Immature natural killer cell (primary cell): ENCODE data around the gene APC. TPM values are rescaled to one million over a fixed set of nuclear protein-coding genes. Genes with fewer than 3 reads are reported as not detected.
"Not testable (repeated sequence)": the region's sequence is repeated elsewhere in the genome, so short reads cannot be mapped to it uniquely, and the experiment has no call there.

Experiments
- DNase-seq, 3 donors: peaks; one replicate each; pipeline ENCODE4 v3.0.0; 2022; ENCODE audit warnings: mixed read lengths in 1 of 3
- H3K27ac Mint-ChIP-seq, 6 donors: one replicate each; pipeline ENCODE4 v1.8.0; 2020; ENCODE audit warnings: mixed read lengths in 6 of 6, mild to moderate bottlenecking in 5 of 6, inconsistent platforms in 4 of 6, moderate library complexity in 3 of 6
- H3K27me3 Mint-ChIP-seq, 3 donors: one replicate each; pipeline ENCODE4 v1.8.0; 2020 to 2021; ENCODE audit warnings: low read depth in 3 of 3, mild to moderate bottlenecking in 3 of 3, mixed read lengths in 3 of 3, moderate library complexity in 3 of 3, inconsistent platforms in 1 of 3
- H3K36me3 Mint-ChIP-seq, 3 donors: one replicate each; pipeline ENCODE4 v1.8.0; 2020; ENCODE audit warnings: mixed read lengths in 3 of 3, inconsistent platforms in 2 of 3, mild to moderate bottlenecking in 2 of 3
- H3K4me1 Mint-ChIP-seq, 2 donors: one replicate each; pipeline ENCODE4 v1.8.0; 2020; ENCODE audit warnings: inconsistent platforms in 2 of 2, mild to moderate bottlenecking in 2 of 2, mixed read lengths in 2 of 2, moderate library complexity in 1 of 2
- H3K4me3 Mint-ChIP-seq, 5 donors: one replicate each; pipeline ENCODE4 v1.8.0; 2020; ENCODE audit warnings: mild to moderate bottlenecking in 5 of 5, mixed read lengths in 5 of 5, inconsistent platforms in 3 of 5, moderate library complexity in 3 of 5
- H3K9me3 Mint-ChIP-seq, 6 donors: one replicate each; pipeline ENCODE4 v1.8.0; 2020; ENCODE audit warnings: mild to moderate bottlenecking in 6 of 6, mixed read lengths in 6 of 6, inconsistent platforms in 4 of 6, moderate library complexity in 3 of 6
- polyA plus RNA-seq, 3 donors: library from polyadenylated mRNA; unstranded; fragments of 300-500 nt; fragmentation: Illumina TruSeq; gene quantifications; one replicate each; pipeline ENCODE4 v1.2.3, GENCODE V29; 2021

The APC gene
- polyA plus RNA-seq, 3 donors from 2014 or later = 6.1 to 36.5 (median 14.3) TPM

- not testable (repeated sequence) for H3K36me3 Mint-ChIP-seq, H3K9me3 Mint-ChIP-seq, DNase-seq
- Mint-ChIP-seq H3K27ac (peak overlapping the region; percentile 92 to 99 (median 98)), H3K4me3 (peak overlapping the region; percentile 94 to 99 (median 96)), H3K4me1 (peaks cover 34 to 44% of the 10 kb centered on the region in 2 donors), H3K27me3 (peaks cover 3 to 12% (median 10%) of the 10 kb centered on the region in 3 donors)
Measured at GRCh38 chr5:112860571-112860928, 122.9 kb downstream of the APC start.

GRCh38 chr5:112860929-112861637, 123.4 kb downstream of the APC start, which contains the start of gene SRP19:
TSS of gene SRP19 (plus strand) at chr5:112861287. CDS start at chr5:112861377, 90 bp downstream.
- Mint-ChIP-seq H3K4me3 (peak within 1 kb of the TSS; percentile 94 to 99 (median 96)), H3K27ac (peak within 1 kb of the TSS; percentile 92 to 99 (median 98)), H3K36me3 (peaks cover 0 to 4% (median 3%) of the 10 kb centered on the region in 3 donors), H3K27me3 (peaks cover 3 to 9% (median 4%) of the 10 kb centered on the region in 3 donors), H3K9me3 (peaks cover 0 to 4% (median 0%) of the 10 kb centered on the region in 6 donors), H3K4me1 (peaks cover 34 to 44% of the 10 kb centered on the region in 2 donors)
- DNase-seq = peak; percentile 89 to 92 (median 91)

GRCh38 chr5:112861638-112861985, 123.9 kb downstream of the APC start:
- Mint-ChIP-seq H3K27ac (peak overlapping the region; percentile 92 to 99 (median 98)), H3K4me1 (peaks cover 34 to 46% of the 10 kb centered on the region in 2 donors), H3K27me3 (peaks cover 0 to 7% (median 3%) of the 10 kb centered on the region in 3 donors), H3K4me3 (peak overlapping the region; percentile 94 to 99 (median 96)), H3K9me3 (no peaks in the 10 kb centered on the region), H3K36me3 (peaks cover 0 to 5% (median 0%) of the 10 kb centered on the region in 3 donors)
- no peak for DNase-seq

- H3K4me3 Mint-ChIP-seq = peak overlapping the region; percentile 94 to 99 (median 96)
- H3K36me3 Mint-ChIP-seq = peaks cover under 1 to 10% (median under 1%) of the 10 kb centered on the region in 3 donors
- peaks cover 0 to 7% (median 3%) of the 10 kb centered on the region in 3 donors for H3K27me3 Mint-ChIP-seq
- DNase-seq = no peak
- H3K9me3 Mint-ChIP-seq = no peaks in the 10 kb centered on the region
- H3K27ac Mint-ChIP-seq = peak overlapping the region; percentile 92 to 99 (median 98)
- H3K4me1 Mint-ChIP-seq = peaks cover 34 to 51% of the 10 kb centered on the region in 2 donors
Measured at GRCh38 chr5:112862085-112862484, 124.4 kb downstream of the APC start.

- H3K9me3 Mint-ChIP-seq = no peaks in the 10 kb centered on the region
- H3K36me3 Mint-ChIP-seq = peaks cover 4 to 16% (median 8%) of the 10 kb centered on the region in 3 donors
- H3K27ac Mint-ChIP-seq = peak overlapping the region in 5 of 6 donors; percentile 17 to 99 (median 40)
- DNase-seq = no peak
- peak overlapping the region; percentile 22 to 99 (median 94) for H3K4me3 Mint-ChIP-seq
- H3K27me3 Mint-ChIP-seq = peaks cover 0 to 7% (median 0%) of the 10 kb centered on the region in 3 donors
- peaks cover 34 to 51% of the 10 kb centered on the region in 2 donors for H3K4me1 Mint-ChIP-seq
Measured at GRCh38 chr5:112863549-112863948, 125.9 kb downstream of the APC start.

GRCh38 chr5:112865128-112865527, 127.4 kb downstream of the APC start:
- no peak for DNase-seq
- no peak overlapping the region for H3K4me3 Mint-ChIP-seq
- H3K9me3 Mint-ChIP-seq = no peaks in the 10 kb centered on the region
- no peak overlapping the region for H3K27ac Mint-ChIP-seq
- peaks cover 37 to 65% of the 10 kb centered on the region in 2 donors for H3K4me1 Mint-ChIP-seq
- peaks cover 0 to 7% (median 0%) of the 10 kb centered on the region in 3 donors for H3K27me3 Mint-ChIP-seq
- H3K36me3 Mint-ChIP-seq = peaks cover 7 to 22% (median 15%) of the 10 kb centered on the region in 3 donors

GRCh38 chr5:112866739-112867138, 129.1 kb downstream of the APC start:
- no peaks in the 10 kb centered on the region for H3K27me3 Mint-ChIP-seq
- DNase-seq = no peak
- peaks cover 10 to 22% (median 15%) of the 10 kb centered on the region in 3 donors for H3K36me3 Mint-ChIP-seq
- peaks cover 25 to 51% of the 10 kb centered on the region in 2 donors for H3K4me1 Mint-ChIP-seq
- H3K9me3 Mint-ChIP-seq = no peaks in the 10 kb centered on the region
- no peak overlapping the region for H3K4me3 Mint-ChIP-seq
- peak overlapping the region in 2 of 6 donors; percentile 14 to 57 for H3K27ac Mint-ChIP-seq

- Mint-ChIP-seq H3K4me3 (no peak overlapping the region), H3K4me1 (peaks cover 18 to 44% of the 10 kb centered on the region in 2 donors), H3K9me3 (no peaks in the 10 kb centered on the region), H3K27me3 (no peaks in the 10 kb centered on the region), H3K36me3 (peaks cover 10 to 22% (median 15%) of the 10 kb centered on the region in 3 donors), H3K27ac (peak overlapping the region in 2 of 6 donors; percentile 8 to 62)
- DNase-seq = no peak
Measured at GRCh38 chr5:112867411-112867810, 129.7 kb downstream of the APC start.

GRCh38 chr5:112869948-112870347, 132.3 kb downstream of the APC start:
- no peak for DNase-seq
- H3K4me1 Mint-ChIP-seq = peaks cover 9 to 27% of the 10 kb centered on the region in 2 donors
- H3K27me3 Mint-ChIP-seq = no peaks in the 10 kb centered on the region
- no peaks in the 10 kb centered on the region for H3K9me3 Mint-ChIP-seq
- H3K36me3 Mint-ChIP-seq = peaks cover 14 to 28% (median 15%) of the 10 kb centered on the region in 3 donors
- no peak overlapping the region for H3K4me3 Mint-ChIP-seq
- peak overlapping the region in 2 of 6 donors; percentile 28 to 29 for H3K27ac Mint-ChIP-seq

GRCh38 chr5:112870966-112871365, 133.3 kb downstream of the APC start:
- Mint-ChIP-seq H3K27me3 (no peaks in the 10 kb centered on the region), H3K27ac (peak overlapping the region in 1 of 6 donors; percentile 64), H3K36me3 (peaks cover 14 to 28% (median 15%) of the 10 kb centered on the region in 3 donors), H3K4me1 (peaks cover 9 to 27% of the 10 kb centered on the region in 2 donors), H3K9me3 (no peaks in the 10 kb centered on the region), H3K4me3 (no peak overlapping the region)
- DNase-seq = no peak

- Mint-ChIP-seq H3K36me3 (peaks cover 4 to 32% (median 10%) of the 10 kb centered on the region in 3 donors), H3K4me1 (peaks cover 25 to 41% of the 10 kb centered on the region in 2 donors), H3K27me3 (no peaks in the 10 kb centered on the region), H3K4me3 (no peak overlapping the region), H3K27ac (no peak overlapping the region), H3K9me3 (no peaks in the 10 kb centered on the region)
- no peak for DNase-seq
Measured at GRCh38 chr5:112876362-112876761, 138.7 kb downstream of the APC start.

- H3K27me3 Mint-ChIP-seq = no peaks in the 10 kb centered on the region
- H3K4me1 Mint-ChIP-seq = peaks cover 23 to 35% of the 10 kb centered on the region in 2 donors
- DNase-seq = no peak
- peaks cover 0 to 28% (median 10%) of the 10 kb centered on the region in 3 donors for H3K36me3 Mint-ChIP-seq
- no peaks in the 10 kb centered on the region for H3K9me3 Mint-ChIP-seq
- peak overlapping the region in 4 of 6 donors; percentile 1 to 76 (median 42) for H3K27ac Mint-ChIP-seq
- no peak overlapping the region for H3K4me3 Mint-ChIP-seq
Measured at GRCh38 chr5:112878101-112878500, 140.4 kb downstream of the APC start.

- no peak for DNase-seq
- Mint-ChIP-seq H3K27me3 (no peaks in the 10 kb centered on the region), H3K4me3 (peak overlapping the region in 2 of 5 donors; percentile 8 to 15), H3K4me1 (peaks cover 20 to 35% of the 10 kb centered on the region in 2 donors), H3K9me3 (no peaks in the 10 kb centered on the region), H3K27ac (peak overlapping the region; percentile 5 to 81 (median 72)), H3K36me3 (peaks cover 0 to 28% (median 10%) of the 10 kb centered on the region in 3 donors)
Measured at GRCh38 chr5:112878760-112879159, 141.1 kb downstream of the APC start.
